ENCODE data around the gene NOXO1.

DNA sequence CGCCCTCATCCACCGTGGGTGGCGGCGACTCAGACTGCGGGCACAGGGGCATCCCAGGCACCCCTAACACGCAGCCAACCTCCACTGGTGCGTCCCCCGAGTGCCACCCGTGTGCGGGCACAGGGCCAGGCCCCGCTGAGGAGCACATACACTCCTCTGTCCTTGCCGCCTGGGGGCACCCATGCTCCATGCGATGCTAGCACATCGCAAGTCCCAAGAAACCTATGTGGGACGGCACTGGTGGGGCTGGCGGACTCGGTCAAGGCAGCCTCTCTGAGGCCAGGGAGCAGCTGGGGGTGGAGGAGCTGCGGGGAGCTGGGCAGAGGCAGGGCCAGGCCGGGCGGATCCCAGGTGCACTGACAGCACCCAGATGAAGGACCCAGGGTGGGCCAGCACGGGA, 24.4 kb upstream of the NOXO1 start:
- TF ChIP-seq EZH2phosphoT487 (conservative IDR thresholded peaks at IDR 0.05; ENCODE audit: low read length), result no peak
- TF ChIP-seq, protein P1, sequence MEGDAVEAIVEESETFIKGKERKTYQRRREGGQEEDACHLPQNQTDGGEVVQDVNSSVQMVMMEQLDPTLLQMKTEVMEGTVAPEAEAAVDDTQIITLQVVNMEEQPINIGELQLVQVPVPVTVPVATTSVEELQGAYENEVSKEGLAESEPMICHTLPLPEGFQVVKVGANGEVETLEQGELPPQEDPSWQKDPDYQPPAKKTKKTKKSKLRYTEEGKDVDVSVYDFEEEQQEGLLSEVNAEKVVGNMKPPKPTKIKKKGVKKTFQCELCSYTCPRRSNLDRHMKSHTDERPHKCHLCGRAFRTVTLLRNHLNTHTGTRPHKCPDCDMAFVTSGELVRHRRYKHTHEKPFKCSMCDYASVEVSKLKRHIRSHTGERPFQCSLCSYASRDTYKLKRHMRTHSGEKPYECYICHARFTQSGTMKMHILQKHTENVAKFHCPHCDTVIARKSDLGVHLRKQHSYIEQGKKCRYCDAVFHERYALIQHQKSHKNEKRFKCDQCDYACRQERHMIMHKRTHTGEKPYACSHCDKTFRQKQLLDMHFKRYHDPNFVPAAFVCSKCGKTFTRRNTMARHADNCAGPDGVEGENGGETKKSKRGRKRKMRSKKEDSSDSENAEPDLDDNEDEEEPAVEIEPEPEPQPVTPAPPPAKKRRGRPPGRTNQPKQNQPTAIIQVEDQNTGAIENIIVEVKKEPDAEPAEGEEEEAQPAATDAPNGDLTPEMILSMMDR (IDR thresholded peaks at IDR 0.05; ENCODE audit: insufficient read depth, low read length, poor library complexity, severe bottlenecking), result no peak
